ENCODE results near the gene ARHGAP26.
A peak's percentile ranks its signal among the peaks of the same experiment; 100 is the strongest.
"Not testable (repeated sequence)": the region's sequence is repeated elsewhere in the genome, so short reads cannot be mapped to it uniquely, and the experiment has no call there.

ARHGAP26 gene

DNA sequence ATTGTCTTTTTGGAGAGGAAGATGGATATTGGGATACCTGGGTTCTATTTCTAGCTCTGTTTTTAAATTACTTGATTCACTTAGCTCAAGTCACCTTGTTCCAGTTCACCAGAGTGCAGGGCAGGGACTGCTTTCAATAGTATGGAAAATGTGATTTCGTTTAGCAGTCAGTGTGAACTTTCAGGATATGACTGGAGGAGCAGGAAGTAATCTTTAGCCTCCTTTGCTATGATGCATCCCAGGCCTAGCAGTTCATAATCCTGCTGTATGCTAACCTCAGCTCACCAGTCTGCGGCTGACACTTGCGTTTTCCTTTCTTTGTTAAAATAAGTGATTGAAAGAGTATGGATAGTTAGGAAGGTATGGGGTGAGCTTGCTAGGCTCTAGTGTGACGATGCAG, 169.7 kb downstream of the ARHGAP26 start:
- no peak for DNase-seq

DNA sequence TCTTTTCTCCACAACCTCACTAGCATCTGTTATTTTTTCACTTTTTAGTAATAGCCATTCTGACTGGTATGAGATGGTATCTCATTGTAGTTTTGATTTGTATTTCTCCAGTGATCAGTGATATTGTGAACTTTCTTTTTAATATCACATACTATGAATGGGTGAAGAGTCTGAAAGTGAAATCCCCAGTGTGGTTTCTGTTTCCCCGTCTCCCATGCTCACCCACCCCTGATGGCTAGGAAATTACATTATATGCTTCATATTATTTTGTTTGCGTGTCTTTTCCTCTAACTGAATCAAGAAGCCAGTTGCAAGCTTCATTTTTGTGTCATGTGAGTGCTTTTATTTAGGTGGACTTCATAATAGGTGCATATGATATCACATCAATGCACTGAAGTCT, 171.1 kb downstream of the ARHGAP26 start:
- DNase-seq = no peak

DNA sequence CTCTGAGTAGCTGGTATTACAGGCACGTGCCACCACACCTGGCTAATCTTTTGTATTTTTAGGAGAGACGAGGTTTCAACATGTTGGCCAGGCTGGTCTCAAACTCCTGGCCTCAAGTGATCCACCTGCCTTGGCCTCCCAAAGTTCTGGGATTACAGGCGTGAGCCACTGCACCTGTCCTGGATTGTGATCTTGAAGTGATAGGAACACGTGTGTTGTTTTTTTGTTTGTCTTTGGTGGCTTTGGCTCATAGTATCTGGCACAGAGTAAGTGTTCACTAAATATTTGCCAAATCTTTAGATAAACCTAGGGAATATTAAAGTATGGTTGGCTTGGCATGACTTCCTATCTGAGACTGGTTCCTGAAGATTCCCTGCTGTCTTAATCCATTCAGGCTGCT, 172.7 kb downstream of the ARHGAP26 start:
- no peak for DNase-seq

DNA sequence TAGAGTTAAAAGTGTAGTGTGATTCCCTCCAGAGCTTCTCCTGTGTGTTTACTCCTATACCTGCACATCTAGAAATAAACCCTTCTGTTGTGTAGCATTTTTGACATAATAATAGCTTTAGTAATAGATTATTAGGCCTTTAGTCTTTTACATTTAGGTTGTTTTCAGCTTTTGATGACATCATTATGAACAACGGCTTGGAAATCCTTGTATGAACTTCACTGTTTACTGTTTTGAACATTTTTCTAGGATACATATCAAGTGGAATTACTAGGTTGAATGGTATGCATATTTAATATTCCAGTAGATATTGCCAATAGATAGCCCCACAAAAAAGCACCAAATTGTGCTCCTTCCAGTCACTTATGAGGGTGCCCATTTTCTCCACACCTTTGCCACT, 174.0 kb downstream of the ARHGAP26 start:
- DNase-seq = no peak

DNA sequence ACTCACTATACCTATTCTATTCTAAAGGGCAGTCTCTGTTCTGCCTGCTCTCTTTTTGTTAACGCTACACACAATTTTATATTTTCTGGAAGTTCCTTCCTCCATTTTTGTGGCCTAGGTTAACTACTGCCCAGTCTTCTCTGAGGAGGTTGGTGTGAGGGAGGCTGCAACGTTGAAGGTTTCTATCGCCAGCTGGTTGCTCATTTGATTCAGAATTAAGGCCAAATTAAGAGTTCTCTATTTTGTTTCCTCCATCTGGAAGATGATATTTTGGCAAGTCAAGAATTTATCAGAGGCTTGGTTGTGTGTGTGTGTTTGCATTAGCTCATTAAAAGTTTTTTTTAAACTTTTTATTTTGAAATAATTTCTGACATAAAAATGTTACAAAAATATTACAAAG, 175.1 kb downstream of the ARHGAP26 start:
- DNase-seq = no peak

DNA sequence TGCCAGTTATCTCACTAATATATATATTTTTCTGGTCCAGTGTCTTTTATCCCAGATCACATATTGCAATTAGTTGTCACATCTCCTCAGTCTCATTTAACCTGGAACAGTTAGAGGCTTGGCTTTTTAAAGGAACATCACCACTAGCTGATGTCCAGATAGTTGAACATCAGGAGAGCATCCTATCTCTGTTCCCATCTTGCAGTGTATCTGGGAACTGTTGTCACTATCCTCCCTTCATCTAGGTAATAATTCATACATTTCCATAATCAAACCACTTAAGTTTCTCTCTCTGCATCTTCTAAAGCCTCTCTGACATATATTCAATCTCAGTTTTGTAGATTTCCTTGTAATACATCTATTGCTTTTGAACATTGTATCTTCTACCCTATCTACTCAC, 175.7 kb downstream of the ARHGAP26 start:
- DNase-seq = no peak

DNA sequence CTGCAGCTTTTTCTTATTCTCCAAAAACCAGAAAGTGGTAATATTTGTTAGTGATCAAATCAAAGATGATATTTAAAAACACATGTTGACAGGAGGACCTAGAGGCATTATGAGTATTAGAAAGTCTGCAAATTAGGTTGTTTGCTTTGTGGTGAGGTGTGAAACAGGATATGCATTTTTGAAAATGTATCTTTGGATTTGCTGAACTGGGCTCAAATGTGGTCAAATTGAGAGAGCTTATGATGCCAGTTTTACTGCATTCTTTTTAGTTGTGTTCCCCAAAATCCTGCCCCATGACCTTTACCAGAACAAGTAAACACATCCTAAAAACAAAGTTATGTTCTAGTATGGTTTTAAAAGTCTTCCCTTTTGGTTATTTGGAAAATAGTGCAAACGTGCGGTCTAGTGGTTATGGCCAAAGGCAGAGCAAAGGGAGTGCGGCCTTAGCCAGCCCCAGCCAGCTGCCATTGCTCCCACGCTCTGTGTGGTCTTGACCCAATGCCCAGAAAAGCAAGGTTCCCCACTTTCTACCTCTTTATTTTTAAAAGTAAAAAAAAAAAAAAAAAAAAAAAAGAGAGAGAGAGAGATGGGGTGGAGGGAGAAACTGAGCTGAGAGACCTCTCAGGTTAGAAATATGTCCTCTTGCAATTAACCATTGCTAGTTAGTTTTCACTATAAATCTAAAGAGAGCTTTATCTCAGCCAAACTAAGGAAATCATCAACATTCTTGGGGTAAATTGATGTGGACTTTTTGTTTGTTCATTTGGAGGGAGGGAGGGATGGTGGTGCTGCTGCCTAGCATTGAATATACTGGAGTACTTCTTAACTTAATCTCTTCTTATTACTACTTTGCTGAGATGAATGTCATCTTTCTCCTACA, 176.6 kb downstream of the ARHGAP26 start:
- DNase-seq = no peak

DNA sequence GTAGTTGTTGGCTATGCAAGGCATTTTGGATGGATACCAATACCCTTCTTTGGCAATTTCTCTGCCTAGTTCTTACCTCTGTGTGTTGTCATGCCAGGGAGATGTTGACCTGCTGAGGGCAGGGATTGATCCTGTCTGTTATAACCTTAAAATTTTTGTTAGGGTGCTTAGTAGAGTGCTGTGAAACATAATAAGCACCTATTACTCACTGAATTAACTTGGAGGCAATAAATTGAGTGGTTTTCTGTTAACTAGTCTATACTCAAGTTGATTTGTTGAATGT, 177.2 kb downstream of the ARHGAP26 start:
- DNase-seq = no peak

DNA sequence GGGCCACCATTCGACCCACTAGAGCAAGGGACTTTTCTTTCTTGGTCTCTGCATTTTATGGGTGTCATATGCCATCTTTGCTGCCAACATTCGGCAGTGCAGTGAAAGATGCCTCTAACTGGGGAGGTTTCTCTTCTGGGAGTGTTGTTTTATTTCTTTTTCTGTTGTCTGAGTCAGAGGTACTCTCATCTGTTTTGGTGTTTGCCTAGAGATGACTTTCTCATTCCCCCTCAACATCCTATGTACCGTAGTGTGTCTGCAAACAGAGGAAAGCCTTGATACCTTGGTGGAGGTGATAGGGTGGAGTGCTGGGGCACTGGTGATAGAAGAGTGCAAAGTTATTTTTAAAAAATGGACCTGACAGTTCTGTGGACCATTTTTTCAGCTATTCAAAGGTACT, 182.1 kb downstream of the ARHGAP26 start:
- no peak for DNase-seq

DNA sequence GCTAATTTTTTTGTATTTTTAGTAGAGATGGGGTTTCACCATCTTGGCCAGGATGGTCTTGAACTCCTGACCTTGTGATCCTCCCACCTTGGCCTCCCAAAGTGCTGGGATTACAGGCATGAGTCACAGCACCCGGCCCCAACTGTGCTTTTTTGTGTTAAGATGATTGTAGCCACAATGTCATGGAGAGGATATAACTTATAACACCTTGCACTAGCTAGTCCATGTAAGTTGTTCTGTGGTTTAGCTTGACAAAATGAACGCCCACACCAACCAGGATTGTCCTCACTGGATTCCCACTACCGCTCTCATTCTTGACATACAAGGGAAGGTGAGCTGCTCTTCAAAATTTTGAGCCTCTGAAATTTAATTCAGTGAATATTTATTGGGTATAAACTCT, 182.7 kb downstream of the ARHGAP26 start:
- DNase-seq = not testable (repeated sequence)

DNA sequence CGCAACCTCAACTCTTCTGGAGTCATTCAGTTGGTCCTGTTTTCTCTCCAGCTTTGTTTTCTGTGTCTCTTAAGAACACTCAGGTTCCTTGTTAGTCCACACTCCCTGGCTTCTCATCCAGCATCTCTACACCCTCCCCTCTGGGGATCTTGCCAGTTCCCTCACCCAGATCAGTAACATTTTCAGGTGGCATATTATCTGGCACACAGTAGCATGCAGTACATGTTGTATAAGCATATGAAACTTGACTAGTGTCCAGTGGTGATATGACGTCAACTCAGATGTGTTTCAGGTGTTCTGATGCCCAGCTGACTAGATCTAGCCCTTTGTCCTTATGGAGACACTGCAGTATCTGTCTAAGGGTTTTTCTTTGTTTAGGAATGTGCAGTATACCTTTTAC, 184.3 kb downstream of the ARHGAP26 start:
- DNase-seq = no peak

DNA sequence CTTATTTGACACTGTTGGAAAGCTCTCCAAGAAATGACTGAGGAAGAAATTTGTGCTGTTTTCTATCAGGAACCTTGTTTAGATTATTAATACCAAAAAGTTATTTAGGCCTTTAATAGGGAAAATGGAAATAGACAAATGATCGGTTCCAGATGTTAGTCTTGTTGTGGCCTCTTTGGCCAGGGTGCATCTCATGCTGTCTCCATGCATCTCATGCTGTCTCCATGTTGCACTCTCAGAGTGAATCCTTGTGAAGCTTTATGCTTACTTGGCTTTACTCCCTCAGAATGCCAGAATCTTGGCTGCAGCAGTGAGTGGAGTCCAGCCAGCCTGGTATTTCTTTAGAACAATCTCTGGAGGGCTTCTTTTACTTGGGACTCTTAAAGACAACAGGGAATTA, 185.5 kb downstream of the ARHGAP26 start:
- DNase-seq = no peak

DNA sequence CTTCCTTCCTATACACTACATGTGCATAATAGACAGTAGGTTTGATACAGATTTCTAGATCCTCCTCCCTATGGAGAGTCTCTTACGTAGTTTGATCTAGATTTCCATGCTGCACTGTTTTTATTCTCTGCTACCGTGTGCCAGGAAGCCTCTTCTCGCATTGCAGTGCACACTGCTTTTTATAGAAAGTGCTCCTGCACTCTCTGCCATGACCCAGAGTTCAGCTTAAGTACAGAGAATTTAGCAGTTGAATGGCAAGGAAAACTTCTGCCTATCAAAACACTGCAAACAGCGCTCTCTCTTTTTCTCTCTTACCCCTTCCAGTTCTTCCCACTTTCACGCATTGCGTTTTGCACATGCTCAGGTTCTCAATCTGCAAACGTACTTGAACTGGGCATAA, 187.4 kb downstream of the ARHGAP26 start:
- no peak for DNase-seq

DNA sequence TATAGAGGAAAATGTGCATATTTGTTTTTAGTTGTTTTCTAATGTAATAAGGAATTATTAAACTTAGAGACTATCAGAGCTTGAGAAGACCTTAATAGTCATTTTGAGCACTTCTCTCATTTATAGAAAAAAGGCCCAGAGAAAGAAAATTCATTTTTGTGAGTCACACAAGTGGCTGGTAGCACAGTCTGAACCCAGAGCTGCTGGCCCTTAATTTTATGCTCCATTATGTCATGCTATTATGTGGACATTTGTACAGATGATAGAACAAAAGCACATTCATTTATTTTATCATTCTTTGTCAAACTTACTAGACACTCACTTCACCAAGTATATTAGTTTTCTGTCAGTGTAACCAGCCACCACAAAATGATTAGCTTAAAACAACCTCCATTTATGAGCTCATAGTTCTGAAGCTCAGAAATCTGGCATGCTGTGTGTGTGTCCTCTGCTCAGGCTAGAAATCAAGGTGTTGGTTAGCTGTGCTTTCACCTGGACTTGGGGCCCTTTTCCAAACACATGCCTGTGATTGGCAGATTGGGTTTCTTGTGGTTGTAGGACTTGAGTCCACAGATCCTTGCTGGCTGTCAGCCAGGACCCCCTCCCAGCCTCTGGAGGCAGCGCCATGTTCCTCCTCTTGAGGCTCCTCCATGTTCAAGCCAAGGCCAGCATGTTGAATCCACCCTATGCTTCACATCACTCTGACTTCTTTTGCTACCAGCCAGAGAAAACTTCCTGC, 188.9 kb downstream of the ARHGAP26 start:
- no peak for DNase-seq

DNA sequence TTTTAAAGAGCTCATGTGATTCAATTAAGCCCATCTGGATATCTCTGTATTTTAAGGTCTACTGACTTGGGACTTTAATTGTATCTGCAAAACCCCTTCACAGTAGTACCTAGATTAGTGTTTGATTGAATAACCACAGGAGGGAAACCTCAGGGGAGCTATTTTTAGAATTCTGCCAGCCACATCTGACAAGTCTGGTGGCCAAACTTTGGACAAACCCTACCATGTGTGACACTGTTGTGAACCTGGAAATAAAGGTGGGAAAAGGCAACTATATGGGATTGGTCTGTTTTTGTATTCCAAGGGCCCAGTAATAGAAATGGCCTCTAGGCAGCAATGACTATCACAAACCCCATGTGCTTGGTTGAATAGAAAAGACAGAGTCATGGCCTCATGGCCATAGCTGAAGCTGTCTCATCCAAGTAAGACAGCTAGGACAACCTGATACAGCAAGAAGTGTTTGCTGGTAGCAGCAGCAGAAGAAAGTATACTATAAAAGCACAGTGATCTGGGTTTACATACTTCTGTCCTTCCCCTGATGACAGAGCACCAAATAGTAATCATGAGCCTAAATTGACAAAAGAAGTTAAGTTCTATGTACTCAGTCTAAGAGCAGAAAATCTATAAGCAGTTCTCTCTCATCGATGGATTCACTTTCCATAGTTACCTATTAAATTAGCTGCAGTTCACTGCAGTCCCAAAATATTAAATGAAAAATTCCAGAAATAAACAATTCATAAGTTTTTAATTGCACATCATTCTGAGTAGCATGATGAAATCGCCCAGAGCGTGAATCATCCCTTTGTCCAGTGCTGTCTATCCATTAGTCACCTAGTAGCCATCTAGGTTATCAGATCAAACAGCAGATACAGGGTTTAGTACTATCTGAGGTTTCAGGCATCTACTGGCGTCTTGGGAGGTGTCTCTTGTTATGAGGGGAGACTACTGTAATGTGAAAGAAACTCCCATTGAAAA, 189.8 kb downstream of the ARHGAP26 start:
- no peak for DNase-seq

DNA sequence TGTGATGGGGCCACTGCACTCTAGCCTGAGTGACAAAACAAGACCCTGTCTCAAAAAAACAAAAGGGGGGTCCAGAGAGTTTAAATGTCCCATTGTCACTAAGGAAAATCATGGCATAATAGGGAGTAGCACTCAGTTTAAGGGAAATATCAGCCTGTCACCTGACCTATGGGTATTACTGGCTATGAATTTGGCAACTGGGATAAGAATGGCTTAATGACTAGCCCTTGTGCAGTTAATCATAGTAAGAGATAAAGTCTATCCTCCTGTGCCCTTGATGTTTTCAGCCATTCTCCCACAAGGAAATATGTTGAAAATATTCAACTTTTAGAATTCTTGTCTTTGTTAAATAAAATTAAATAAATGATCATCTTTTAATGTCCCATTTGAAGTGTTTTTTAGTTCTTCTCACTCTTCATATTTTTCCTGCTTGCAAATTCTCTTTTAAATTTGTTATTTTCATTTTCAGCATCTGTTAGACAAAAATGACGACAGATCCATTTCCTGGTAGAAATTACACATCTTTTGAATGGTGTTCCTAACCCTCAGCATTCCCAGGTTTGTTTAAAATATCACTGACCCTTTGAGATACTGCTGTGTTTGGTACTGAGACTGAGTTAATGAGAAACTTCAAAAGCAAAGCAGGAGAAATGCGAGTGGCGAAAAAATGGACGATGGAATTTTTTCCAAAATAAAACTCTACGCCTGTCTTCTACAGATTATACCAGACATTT, 191.4 kb downstream of the ARHGAP26 start:
- no peak for DNase-seq

DNA sequence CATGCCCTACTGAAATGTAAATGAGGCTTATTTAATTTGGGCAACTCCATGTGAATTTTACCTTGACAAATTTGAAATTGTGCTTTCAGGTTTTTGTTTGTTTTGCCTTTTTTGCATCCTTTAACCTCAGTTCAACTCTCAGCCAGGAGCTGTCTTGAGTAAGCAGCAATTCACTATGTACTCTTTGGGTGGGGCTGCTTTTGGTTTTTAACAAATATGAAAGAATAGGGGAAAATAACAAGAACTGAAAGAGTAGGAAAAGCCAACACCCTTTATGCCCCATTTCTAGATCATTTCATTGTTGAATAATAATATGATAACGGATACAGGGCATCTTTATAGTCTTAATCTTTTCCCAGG, 192.0 kb downstream of the ARHGAP26 start:
- DNase-seq = no peak

DNA sequence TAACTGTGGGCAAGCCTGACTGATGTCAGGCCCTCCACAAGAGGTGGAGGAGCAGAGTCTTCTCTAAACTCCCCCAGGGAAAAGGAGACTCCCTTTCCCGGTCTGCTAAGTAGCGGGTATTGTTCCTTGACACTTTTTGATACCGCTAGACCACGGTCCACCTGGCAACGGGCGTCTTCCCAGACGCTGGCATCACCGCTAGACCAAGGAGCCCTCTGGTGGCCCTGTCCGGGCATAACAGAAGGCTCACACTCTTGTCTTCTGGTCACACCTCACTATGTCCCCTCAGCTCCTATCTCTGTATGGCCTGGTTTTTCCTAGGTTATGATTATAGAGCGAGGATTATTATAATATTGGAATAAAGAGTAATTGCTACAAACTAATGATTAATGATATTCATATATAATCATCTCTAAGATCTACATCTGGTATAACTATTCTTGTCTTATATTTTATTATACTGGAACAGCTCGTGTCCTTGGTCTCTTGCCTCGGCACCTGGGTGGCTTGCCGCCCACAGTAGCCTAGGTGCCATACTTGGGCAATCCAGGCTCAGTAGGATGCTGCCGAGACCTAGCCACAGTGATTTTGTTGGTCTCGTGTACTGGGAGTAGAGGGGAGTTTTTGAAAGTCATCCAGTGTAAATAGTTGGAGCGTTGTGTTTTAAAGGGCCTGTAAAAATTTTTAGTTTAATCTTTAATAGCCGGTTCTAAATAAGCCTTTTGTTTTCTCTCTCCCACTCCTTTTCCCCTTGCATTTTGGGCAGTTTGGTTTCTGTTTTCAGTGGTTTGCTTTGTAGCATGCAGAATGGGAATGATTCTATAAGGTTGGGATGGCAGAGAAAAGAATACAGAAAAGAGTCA, 195.3 kb downstream of the ARHGAP26 start:
- peak in 1 of 2 donors; percentile 37 for DNase-seq

DNA sequence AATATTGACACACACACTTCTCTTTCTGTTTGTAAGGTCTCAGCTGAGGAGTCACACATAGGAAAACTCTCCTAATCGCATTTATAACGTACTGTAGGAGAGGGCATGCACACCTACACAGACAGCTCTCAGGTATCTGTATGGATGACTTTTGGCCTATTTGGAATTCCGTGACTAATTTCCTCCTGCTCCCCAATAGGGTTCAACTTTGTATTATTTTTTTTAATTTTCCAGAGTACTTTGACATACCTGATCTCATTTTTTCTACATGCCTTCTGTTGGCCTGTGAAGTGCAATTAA, 195.9 kb downstream of the ARHGAP26 start:
- no peak for DNase-seq

DNA sequence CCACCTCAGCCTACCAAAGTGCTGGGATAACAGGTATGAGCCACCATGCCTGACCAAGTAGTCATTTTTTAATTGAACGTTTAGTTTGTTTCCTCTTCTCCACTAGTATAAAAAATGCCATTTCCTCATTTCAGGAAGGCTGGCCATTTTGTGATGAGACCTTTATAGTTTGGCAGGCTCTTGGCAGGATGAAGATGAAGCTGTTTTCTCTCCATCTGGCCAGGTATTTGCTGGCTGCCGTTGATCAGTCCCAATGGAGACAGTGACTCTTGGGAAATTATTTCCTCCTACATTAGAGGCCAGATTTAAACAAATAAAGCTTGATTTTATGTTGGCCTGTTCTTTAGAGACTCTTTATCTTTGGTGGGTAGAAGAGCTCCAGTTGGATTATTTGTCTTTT, 199.0 kb downstream of the ARHGAP26 start:
- DNase-seq = no peak

DNA sequence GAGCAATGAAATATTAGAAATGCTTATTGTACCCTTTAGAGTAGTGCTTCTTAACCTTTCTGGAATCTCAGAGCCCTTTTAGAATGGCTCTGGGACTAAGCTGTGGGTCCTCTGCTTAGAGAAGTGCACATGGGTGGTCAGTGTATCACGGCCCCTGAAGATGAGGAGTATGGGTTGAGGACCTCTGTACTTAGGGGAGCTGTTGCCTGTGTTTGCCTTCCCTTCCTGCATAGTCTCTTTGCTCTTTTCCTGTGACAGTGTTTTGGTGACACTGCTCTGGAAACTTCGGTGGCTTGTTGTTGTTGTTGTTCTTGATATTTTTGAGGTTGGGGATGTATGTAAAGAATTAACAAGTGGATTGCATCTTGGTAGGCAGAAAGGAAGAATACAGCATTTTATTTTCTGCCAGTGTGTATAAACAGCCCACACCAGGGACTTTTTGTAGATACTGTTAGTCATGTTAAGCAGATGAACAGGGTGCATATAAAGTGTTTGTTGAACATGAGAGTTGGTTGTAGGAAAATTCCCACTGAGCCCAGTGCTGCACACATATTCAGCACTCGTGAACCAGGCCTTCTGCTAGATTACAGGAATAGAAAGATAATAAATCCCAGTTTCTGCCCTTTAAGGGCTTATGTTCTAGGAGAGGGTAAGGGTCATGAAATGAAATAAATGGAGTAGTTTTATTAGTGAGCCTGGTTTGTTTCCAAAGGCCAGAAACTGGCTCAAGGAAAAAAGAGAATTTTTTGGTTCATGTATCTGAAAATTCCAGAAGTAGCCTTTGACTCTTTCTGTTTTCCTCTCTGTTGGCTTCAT, 199.7 kb downstream of the ARHGAP26 start:
- no peak for DNase-seq

All from CD4-positive, alpha-beta T cell treated with Interleukin-4 for 1 hour (primary cell).